NK-92 treated with Interleukin-12 subunit alpha and Interleukin-12 subunit beta, amount 100 ng/mL, for 24 hours (cell line): ENCODE measurements around the gene GRAMD2A.

Experiments used
- DNase-seq: peaks from one replicate; lab custom pipeline; 2025; lab: John Stamatoyannopoulos, UW

GRAMD2A gene

DNA sequence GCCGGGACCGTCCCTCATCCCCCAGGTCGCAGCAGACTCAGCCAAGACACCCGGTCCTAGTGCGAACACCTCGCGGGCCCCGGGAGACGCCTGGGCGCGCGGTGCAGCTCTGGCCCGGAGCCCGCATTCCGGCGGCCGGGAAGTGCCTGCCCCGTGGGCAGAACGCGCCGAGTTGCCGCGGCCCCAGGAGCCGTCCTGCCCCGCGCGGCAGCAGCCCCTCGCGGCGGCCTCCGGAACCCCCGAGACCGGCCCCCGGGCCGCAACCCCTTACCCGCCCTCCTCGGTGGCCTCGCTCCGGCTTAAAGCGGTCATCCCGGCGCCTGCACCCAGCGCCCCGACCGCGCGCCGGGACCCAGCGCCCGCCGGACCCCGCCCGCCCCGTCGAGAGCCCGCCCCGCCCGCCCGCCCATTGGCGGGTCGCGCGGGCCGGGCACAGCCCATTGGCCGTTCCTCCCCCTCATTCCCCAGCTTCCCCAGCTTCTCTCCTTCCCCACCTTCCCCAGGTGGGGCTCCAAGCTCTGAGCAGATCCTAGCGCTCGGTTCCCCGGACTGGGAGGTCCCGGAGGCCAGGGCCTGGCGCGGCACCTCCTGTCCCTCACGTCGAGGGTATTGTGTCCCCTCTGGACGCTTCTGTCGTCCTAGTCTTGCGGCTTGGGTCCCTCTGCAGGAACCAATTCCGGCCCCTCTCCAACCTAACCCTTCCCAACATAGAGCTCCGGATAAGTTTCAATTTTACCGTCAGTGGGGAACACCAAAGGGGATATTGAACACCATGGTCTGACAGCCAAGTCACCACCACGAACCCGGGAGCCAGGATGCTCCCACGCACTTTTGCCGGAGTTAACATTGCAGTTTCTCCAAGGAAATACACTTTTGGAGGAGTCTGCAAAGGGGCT lies at the start of gene GRAMD2A:
GRAMD2A (minus strand) TSS at position 328 of the 896 bp plus-strand sequence.
- DNase-seq: no peak

GRCh38 chr15:72242775-72243370 lies 45.3 kb upstream of the GRAMD2A start:
- DNase-seq: no peak

- DNase-seq: no peak
Observed at GRCh38 chr15:72239652-72240051, 42.1 kb upstream of the GRAMD2A start.

DNA sequence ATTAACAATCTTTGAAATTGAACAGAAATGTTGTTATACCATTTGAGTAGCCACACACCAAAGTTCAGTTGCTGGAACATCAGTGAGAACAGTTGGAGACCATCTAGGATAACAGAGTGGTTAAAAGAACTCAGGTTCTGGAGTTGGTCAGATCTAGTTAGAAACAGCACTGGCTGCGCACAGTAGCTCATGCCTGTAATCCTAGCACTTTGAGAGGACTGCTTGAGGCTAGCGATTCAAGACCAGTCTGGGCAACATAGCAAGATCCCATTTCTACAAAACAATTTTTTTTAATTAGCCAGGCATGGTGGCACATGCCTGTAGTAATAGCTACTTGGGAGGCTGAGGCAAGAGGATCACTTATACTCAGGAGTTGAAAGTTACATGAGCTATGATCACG lies 41.0 kb upstream of the GRAMD2A start:
- no peak for DNase-seq

GRCh38 chr15:72237853-72238224 lies 40.3 kb upstream of the GRAMD2A start:
- DNase-seq: no peak

- peak; percentile 85 for DNase-seq
Observed at GRCh38 chr15:72237029-72237852, 39.7 kb upstream of the GRAMD2A start.

DNA sequence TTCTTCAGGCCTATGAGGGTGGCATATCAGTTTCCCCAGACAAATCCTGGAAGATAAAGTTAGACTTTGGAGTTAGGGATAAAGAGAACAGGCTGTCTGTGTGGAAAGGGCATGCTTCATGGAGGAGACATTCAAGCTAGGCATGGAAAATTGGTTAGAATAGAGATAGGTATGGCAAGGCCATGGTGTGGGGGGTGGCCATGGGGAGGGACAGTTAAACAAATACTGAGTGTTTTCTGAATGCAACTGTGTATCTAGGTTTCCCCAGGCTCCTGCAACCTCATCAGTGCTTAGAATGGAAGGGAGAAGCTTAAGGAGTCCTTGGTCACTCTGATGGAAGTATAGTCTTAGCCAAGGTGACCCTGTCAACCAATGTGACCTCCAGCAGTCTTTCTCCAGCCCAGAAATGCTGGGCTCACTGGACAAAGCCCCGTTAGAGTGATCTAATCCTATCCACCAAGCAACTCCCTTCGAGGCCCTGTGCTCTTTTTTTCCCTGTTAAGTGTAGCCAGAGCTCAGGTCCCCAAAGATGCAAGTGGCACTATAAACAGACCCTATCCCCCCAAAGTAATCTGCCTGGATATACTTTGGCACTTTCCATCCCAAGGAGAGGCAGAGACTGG lies 38.9 kb upstream of the GRAMD2A start:
- no peak for DNase-seq

GRCh38 chr15:72235298-72235697 lies 37.7 kb upstream of the GRAMD2A start:
- DNase-seq: no peak

- no peak for DNase-seq
Observed at GRCh38 chr15:72233769-72234168, 36.2 kb upstream of the GRAMD2A start.

DNA sequence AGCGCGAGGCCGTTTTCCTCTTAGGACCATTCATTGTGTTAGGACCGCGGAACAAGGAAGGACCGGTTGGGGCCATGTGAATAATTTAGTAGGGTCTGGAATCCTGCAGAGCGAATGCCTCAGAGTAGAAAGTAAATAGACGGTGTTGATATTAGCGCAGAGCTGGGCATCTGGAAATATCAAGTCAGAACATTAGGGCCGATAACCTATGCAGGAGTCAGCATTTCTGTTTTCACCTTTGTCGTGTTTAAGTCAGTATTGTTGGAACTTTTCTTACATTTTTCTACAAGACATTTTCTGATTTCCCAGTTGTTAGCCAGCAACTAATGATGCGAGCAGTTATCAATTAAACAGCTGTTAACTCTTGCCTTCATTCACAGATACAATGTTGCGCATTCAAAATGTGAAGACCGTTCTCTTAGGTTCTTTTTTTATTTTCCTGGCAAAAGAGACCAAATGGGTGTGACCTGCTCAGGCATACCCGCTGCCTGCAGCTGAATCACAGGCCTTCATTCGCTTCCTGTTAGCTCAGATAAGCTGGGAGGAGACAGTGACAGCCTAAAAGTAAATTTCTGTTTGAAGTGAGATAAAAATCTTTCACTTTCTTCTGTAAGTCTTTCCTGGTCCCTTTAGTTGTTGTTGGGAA lies 34.4 kb upstream of the GRAMD2A start:
- DNase-seq: peak; percentile 44

DNA sequence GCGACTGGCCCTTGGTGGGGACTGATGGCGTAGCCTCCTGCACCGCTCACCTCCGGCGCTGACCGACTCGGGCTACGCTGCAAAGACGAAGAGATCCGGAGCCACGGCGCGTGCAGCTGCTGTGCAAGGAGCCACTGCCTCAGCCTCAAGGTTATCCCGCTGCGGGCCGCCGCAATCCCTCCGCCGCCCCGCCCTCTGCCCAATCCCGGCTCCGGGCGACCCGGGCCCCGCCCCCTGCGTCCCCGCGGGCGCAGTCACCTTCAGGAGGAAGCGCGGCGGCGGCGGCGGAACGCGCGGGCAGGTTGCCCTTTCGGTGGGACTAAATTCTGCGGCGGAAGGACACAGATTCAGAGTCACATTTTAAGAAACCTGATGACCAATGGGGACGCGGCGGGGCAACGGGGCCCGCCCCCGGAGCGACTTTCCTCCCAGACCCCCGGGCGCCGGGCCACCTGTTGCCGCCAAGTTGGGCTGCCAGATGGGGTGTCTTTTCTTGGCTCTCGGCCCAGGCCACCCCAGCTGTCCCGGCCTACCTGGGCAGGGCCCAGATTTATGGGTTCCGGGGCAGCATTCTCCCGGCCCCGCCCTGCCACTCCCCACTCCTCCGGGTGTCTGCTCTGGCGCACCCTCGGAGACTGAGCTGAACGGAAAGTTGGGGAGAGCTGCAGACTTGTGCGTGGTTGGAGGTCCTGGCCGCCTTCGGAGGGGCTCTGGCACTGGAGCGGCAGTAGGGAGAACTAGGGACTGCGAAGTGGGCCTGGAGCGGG lies 33.7 kb upstream of the GRAMD2A start, which contains the start of gene PKM:
PKM (minus strand) TSS at position 125 of the 767 bp plus-strand sequence. CDS start 12,093 bp downstream, outside the sequence.
- DNase-seq: peak; percentile 99

GRCh38 chr15:72230197-72231065 lies 32.8 kb upstream of the GRAMD2A start:
- DNase-seq: peak; percentile 88

- no peak for DNase-seq
Observed at GRCh38 chr15:72229947-72230196, 32.3 kb upstream of the GRAMD2A start.

GRCh38 chr15:72229076-72229946 lies 31.7 kb upstream of the GRAMD2A start:
- DNase-seq: peak; percentile 42

- no peak for DNase-seq
Observed at GRCh38 chr15:72227720-72228119, 30.1 kb upstream of the GRAMD2A start.

DNA sequence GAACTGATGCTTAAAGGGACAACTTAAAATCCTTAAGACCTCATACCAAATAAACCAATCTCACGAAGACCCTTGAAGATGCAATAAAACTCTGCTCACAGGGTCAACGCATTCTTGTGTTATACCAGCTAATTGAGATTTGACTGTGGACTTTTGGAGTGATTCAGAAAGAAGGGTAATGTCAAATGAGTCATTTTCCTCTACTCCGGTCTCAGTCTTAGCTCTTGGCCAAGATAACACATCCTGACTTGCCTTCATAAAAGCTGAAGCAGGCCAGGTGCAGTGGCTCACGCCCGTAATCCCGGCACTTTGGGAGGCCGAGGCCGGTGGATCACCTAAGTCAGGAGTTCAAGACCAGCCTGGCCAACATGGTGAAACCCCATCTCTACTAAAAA lies 29.6 kb upstream of the GRAMD2A start:
- DNase-seq: peak; percentile 34

GRCh38 chr15:72223278-72223677 lies 25.7 kb upstream of the GRAMD2A start:
- DNase-seq: no peak

DNA sequence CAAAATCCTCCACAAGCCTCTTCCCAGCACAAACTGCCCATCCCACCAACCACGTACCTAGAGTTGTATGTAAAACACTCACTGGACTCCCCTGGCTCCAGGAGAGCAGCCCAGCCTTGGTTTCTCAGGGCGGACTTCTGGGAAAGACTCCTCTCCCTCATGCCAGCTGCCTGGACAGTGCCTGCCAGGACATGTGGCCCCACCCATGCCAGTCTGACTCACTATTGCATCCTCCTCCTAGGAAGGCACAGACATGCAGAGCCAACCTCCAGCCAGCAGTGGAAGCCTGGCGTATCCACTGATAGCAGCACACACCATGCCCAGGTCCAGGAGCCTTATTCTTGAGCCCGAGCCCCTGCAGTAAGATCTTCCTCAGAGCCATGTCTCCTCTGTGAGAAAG lies 24.8 kb upstream of the GRAMD2A start:
- DNase-seq: no peak

DNA sequence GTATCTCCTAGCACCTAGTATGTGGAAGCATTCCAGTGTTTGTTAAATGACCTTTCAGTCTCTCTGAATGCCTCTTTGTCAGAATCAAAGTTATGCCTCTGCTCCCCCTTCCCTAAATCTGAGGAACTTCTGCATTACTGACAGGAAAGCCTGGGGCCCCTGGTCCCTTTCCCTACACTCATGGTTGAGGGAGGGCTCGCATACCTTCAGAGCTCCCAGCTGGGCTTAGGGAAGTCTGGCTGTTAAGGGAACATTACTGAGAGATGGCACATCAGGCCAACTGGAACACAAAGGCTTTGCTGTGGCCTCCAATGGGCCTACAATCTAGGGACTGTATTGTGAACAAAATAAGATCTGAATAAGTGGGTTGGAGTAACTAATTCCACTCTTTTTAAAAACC lies 23.1 kb upstream of the GRAMD2A start:
- no peak for DNase-seq
